Endodermal cell (in vitro differentiated cells): ENCODE measurements around the gene LILRA5. TPM values are rescaled to one million over a fixed set of nuclear protein-coding genes. Genes with fewer than 3 reads are reported as not detected.
"Not testable (repeated sequence)": the region's sequence is repeated elsewhere in the genome, so short reads cannot be mapped to it uniquely, and the experiment has no call there.

Source experiments
- DNase-seq: peaks from one replicate; pipeline ENCODE4 v3.0.0-alpha.2; 2017
- H3K27ac ChIP-seq: 2 replicates; pipeline ENCODE4 v1.5.1; 2013; ENCODE audit warnings: mild to moderate bottlenecking, low read depth, low read length, moderate library complexity
- H3K27me3 ChIP-seq: 2 replicates; pipeline ENCODE4 v1.6.1; 2013; ENCODE audit warnings: mild to moderate bottlenecking, low read length, moderate library complexity; ENCODE audit not compliant: insufficient read depth, control insufficient read depth, poor library complexity, severe bottlenecking
- H3K36me3 ChIP-seq: 2 replicates; pipeline ENCODE4 v1.7.0; 2013; ENCODE audit warnings: mild to moderate bottlenecking, low read length, moderate library complexity; ENCODE audit not compliant: control insufficient read depth, insufficient read depth
- H3K4me1 ChIP-seq: one replicate; pipeline ENCODE4 v1.7.0; 2013; ENCODE audit warnings: low read length; ENCODE audit not compliant: control insufficient read depth, insufficient read depth
- H3K4me3 ChIP-seq: 2 replicates; pipeline ENCODE4 v1.5.1; 2013; ENCODE audit warnings: mild to moderate bottlenecking, low read length, moderate library complexity
- H3K9ac ChIP-seq: 2 replicates; pipeline ENCODE4 v1.6.1; 2013; ENCODE audit warnings: mild to moderate bottlenecking, low read length, moderate library complexity; ENCODE audit not compliant: poor library complexity, severe bottlenecking; ENCODE audit errors: extremely low read depth
- H3K9me3 ChIP-seq: 2 replicates; pipeline ENCODE4 v1.6.1; 2013; ENCODE audit warnings: mild to moderate bottlenecking, low read length, moderate library complexity; ENCODE audit not compliant: control insufficient read depth
- H3K27ac Mint-ChIP-seq: 2 replicates; pipeline ENCODE4 v1.8.0; 2020; ENCODE audit warnings: mixed read lengths
- H3K27me3 Mint-ChIP-seq: 2 replicates; pipeline ENCODE4 v1.8.0; 2021; ENCODE audit warnings: mild to moderate bottlenecking, mixed read lengths; ENCODE audit not compliant: insufficient read depth
- H3K36me3 Mint-ChIP-seq: 2 replicates; pipeline ENCODE4 v1.8.0; 2020; ENCODE audit warnings: low read depth, mixed read lengths
- H3K4me1 Mint-ChIP-seq: 2 replicates; pipeline ENCODE4 v1.8.0; 2020; ENCODE audit warnings: mixed read lengths
- H3K4me3 Mint-ChIP-seq: 2 replicates; pipeline ENCODE4 v1.8.0; 2020; ENCODE audit warnings: mild to moderate bottlenecking, moderate library complexity, mixed read lengths
- H3K9me3 Mint-ChIP-seq: 2 replicates; pipeline ENCODE4 v1.8.0; 2020; ENCODE audit warnings: mild to moderate bottlenecking, mixed read lengths
- WGBS, 2 experiments: methylation state at CpG; one replicate each; pipeline versions ENCODE4 v1.1.5 to v1.1.7; 2013; ENCODE audit warnings: missing lambda C conversion rate in 2 of 2, mixed read lengths in 1 of 2; ENCODE audit not compliant: insufficient coverage in 1 of 2, insufficient read length in 1 of 2; 5-methylcytosine and 5-hydroxymethylcytosine counted together
- total RNA-seq, 2 donors: library from RNA; stranded (reverse); fragmentation: NEBNext Ultra II Directional in 1 of 2; extraction: Animal tissue kit (Norgen Biotek cat#: 25700) in 1 of 2; gene quantifications; 2 replicates in 1 of 2; 3 replicates in 1 of 2; pipeline ENCODE4 v1.2.1, GENCODE V29; 2021
- TF ChIP-seq, protein P1 (sequence below): fragments of 200-600 bp; sonication (generic); conservative IDR thresholded peaks from 2 replicates; pipeline ENCODE4 v1.5.0; 2021; ENCODE audit warnings: antibody characterized with exemption, mild to moderate bottlenecking

Gene LILRA5
- total RNA-seq, 2 donors from 2014 or later: not detected

GRCh38 chr19:54287456-54287855 is 25.5 kb downstream of the LILRA5 start:
- H3K36me3 Mint-ChIP-seq: no peaks in the 10 kb centered on the region
- no peak overlapping the region for H3K27ac ChIP-seq
- H3K4me1 ChIP-seq: no peaks in the 10 kb centered on the region
- TF ChIP-seq, protein P1, sequence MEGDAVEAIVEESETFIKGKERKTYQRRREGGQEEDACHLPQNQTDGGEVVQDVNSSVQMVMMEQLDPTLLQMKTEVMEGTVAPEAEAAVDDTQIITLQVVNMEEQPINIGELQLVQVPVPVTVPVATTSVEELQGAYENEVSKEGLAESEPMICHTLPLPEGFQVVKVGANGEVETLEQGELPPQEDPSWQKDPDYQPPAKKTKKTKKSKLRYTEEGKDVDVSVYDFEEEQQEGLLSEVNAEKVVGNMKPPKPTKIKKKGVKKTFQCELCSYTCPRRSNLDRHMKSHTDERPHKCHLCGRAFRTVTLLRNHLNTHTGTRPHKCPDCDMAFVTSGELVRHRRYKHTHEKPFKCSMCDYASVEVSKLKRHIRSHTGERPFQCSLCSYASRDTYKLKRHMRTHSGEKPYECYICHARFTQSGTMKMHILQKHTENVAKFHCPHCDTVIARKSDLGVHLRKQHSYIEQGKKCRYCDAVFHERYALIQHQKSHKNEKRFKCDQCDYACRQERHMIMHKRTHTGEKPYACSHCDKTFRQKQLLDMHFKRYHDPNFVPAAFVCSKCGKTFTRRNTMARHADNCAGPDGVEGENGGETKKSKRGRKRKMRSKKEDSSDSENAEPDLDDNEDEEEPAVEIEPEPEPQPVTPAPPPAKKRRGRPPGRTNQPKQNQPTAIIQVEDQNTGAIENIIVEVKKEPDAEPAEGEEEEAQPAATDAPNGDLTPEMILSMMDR: no peak
- H3K4me1 Mint-ChIP-seq: no peaks in the 10 kb centered on the region
- H3K27me3 ChIP-seq: no peaks in the 10 kb centered on the region
- no peak for DNase-seq
- H3K9me3 ChIP-seq: no peaks in the 10 kb centered on the region
- no peak overlapping the region for H3K27ac Mint-ChIP-seq
- H3K9ac ChIP-seq: no peak overlapping the region
- no peak overlapping the region for H3K4me3 ChIP-seq
- no peaks in the 10 kb centered on the region for H3K36me3 ChIP-seq
- H3K9me3 Mint-ChIP-seq: no peaks in the 10 kb centered on the region
- H3K27me3 Mint-ChIP-seq: peaks cover 15% of the 10 kb centered on the region
- 92 to 96% methylated on average over 3 to 4 of the region's 4 CpGs for WGBS, 2 experiments
- no peak overlapping the region for H3K4me3 Mint-ChIP-seq

DNA sequence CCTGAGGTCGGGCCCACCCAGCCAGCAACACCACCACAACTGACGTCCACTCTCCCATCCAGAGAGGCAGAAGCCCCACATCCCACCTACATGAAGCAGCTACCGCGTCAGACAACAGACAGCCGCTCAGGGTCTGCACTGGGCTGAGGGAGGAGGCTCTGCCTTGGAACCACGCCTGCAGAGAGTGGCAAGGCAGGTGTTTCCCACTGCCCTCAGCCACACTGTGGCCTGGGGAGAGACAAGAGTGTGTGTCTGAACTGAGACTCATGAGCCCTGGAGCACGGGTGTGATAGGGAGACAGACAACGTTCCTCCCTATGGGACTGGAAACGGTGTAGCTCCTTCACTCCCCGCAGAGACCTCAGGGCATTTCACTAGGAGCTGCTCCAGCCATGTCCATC is 26.7 kb downstream of the LILRA5 start:
- not testable (repeated sequence) for H3K4me3 Mint-ChIP-seq, H3K4me1 ChIP-seq, H3K27me3 ChIP-seq, H3K9me3 Mint-ChIP-seq, H3K36me3 ChIP-seq, H3K4me3 ChIP-seq, DNase-seq, H3K9ac ChIP-seq, H3K27ac ChIP-seq, H3K9me3 ChIP-seq, H3K4me1 Mint-ChIP-seq, H3K27ac Mint-ChIP-seq, H3K36me3 Mint-ChIP-seq
- 74% methylated on average over 4 of the region's 10 CpGs; no CpG with 5 or more reads in 1 of the 2 experiments for WGBS, 2 experiments
- H3K27me3 Mint-ChIP-seq: peaks cover 14% of the 10 kb centered on the region

DNA sequence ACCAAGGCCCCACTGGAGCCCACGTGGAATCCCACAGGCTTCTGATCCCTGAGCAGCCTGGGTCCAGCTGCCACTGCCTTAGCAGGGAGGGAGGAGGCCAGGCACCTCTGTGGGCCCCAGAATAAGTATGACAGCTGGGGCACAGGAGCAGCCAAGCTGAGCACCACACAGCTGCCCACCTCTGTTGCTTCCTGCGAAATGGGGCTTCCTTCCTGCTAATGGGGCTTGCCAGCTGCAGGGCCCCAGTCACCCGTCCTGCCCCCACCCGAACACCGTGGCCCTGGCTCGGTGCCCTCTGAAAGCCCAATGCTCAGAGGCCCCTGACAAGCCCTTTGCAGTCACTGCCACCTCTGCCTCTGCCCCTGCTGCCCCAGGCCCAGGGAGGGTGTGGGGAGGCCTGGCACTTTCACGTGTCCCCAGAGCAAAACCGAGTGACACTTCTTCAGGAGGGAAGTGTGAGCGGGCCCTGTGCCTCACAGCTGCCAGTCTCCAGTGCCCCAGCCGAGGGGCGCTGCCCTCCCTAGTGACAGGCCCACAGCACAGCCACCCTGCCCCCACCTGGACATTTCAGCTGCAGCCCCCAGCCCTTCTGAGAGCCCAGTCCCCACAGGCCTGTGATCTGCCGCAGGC is 27.4 kb downstream of the LILRA5 start:
- not testable (repeated sequence) for H3K4me3 Mint-ChIP-seq, H3K4me3 ChIP-seq, H3K27ac ChIP-seq, H3K27ac Mint-ChIP-seq, H3K4me1 Mint-ChIP-seq, H3K36me3 ChIP-seq, H3K9ac ChIP-seq, H3K4me1 ChIP-seq, H3K27me3 ChIP-seq, H3K36me3 Mint-ChIP-seq, DNase-seq, H3K9me3 ChIP-seq, H3K9me3 Mint-ChIP-seq
- H3K27me3 Mint-ChIP-seq: peaks cover 19% of the 10 kb centered on the region
- 85 to 92% methylated on average over 2 to 11 of the region's 12 CpGs for WGBS, 2 experiments

- TF ChIP-seq, protein P1: no peak
- Mint-ChIP-seq H3K4me1 (no peaks in the 10 kb centered on the region), H3K36me3 (no peaks in the 10 kb centered on the region), H3K27ac (no peak overlapping the region), H3K9me3 (no peaks in the 10 kb centered on the region), H3K27me3 (peaks cover 27% of the 10 kb centered on the region), H3K4me3 (no peak overlapping the region)
- Histone ChIP-seq H3K36me3 (no peaks in the 10 kb centered on the region), H3K27me3 (no peaks in the 10 kb centered on the region), H3K9me3 (no peaks in the 10 kb centered on the region), H3K4me1 (no peaks in the 10 kb centered on the region), H3K27ac (no peak overlapping the region), H3K9ac (no peak overlapping the region), H3K4me3 (no peak overlapping the region)
- no peak for DNase-seq
- WGBS, 2 experiments: 89 to 91% methylated on average over 8 to 9 of the region's 9 CpGs
Measured at GRCh38 chr19:54282686-54283470, 30.1 kb downstream of the LILRA5 start.

DNA sequence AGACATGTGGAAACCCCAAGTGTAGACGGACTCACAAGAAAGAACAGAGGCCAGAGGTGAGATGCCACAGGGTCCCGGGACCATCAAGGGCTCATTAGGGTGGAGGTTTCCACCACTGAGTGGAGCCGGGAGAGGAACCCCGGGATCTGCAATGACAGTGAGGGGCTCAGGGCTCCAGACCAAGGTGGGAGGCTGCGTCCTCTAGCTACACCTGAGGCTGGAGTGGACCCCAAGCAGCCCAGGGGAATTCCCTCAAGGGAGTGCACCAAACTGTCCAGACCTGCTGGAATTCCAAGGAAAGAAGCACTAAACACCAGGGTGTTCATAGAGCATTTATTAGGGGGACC is 31.3 kb downstream of the LILRA5 start:
- not testable (repeated sequence) for H3K4me1 Mint-ChIP-seq, H3K9ac ChIP-seq, H3K36me3 Mint-ChIP-seq, H3K4me3 Mint-ChIP-seq, H3K27me3 ChIP-seq, DNase-seq, H3K27ac Mint-ChIP-seq, H3K36me3 ChIP-seq, H3K4me1 ChIP-seq, H3K9me3 Mint-ChIP-seq, H3K9me3 ChIP-seq, H3K27ac ChIP-seq, H3K4me3 ChIP-seq
- peaks cover 27% of the 10 kb centered on the region for H3K27me3 Mint-ChIP-seq
- 85 to 95% methylated on average over 3 to 5 of the region's 5 CpGs for WGBS, 2 experiments
